Suppressor macrophage treated with lipopolysaccharide for 4 hours (primary cell): ENCODE data around the gene CLCN7.
A peak's percentile ranks its signal among the peaks of the same experiment; 100 is the strongest.

ENCODE experiments used
- DNase-seq: peaks from one replicate; pipeline ENCODE4 v3.0.0-alpha.2; 2020

CLCN7 gene

DNA sequence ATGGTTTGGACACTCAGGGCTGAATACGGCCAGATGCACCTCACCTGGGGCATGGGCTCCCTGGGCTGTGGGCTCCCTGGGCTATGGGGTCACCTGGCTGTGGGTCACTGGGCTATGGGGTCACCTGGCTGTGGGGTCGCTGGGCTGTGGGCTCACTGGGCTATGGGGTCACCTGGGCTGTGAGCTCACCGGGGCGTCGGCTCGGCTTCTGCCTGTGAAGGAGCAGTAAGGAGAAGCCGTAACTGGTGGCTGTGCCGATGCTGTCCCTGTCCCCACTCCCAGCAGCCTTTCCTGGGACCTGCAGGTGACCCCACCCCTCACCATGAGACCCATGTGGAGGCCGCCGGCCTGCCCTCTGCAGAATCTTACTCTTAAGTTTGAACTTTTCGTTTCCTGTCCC, 45.8 kb downstream of the CLCN7 start:
- DNase-seq, result no peak

DNA sequence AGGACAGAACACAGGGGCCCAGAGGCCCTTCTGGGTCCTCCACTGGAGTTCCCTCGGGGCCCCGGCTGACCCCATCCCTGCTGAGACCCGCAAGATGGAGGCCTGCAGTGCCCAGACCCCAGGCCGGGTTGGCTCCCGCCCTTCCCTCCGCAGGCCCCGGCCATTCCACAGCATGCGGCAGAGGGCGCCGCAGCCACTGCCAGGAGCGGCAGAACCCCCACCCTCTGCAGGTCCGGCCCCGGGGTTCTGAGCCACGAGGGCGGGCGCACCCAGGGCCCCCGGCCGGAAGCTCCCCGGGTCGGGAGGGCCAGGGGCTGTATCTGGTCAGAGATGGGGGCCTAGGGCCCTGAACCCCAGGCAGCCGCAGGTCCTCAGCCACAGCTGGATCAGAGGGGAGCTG, 46.3 kb downstream of the CLCN7 start:
- DNase-seq, result peak; percentile 53

GRCh38 chr16:1427473-1428461, 47.1 kb downstream of the CLCN7 start:
- DNase-seq, result no peak

DNA sequence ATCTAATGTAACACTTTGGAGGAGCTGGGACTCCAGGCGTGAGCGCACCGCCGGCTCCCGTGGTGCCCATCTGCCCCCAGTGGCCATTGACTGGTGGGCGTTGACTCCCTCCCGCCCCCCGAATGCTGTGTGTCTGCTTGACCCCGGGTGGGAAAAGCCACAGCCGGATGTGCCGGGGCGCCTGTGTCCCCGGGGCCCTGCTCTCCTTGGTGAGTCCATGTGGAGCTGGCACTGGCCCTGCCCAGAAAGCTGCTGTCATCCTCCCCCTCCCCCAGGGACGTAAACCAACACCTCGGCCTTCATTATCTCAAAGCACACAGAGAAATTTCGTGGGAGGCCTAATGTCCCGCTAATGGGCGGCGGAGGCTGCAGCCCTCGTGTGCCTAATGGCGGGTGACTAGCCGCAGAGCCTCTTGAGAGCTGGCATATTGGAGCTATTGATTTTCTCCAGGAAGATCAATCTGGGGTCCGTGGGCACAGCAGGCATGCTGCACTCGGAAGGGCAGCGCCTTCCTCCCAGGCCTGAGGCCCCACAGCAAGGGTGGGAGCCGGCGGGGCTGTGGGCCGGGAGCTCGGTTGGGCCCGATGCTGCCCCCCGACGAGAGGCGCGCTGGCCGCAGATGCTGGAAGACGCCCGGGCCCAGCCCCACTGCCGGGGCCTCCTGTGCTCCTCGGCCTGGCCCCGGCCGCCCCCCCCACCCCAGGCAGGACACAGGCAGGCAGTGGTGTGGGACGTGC, 47.9 kb downstream of the CLCN7 start:
- no peak for DNase-seq

DNA sequence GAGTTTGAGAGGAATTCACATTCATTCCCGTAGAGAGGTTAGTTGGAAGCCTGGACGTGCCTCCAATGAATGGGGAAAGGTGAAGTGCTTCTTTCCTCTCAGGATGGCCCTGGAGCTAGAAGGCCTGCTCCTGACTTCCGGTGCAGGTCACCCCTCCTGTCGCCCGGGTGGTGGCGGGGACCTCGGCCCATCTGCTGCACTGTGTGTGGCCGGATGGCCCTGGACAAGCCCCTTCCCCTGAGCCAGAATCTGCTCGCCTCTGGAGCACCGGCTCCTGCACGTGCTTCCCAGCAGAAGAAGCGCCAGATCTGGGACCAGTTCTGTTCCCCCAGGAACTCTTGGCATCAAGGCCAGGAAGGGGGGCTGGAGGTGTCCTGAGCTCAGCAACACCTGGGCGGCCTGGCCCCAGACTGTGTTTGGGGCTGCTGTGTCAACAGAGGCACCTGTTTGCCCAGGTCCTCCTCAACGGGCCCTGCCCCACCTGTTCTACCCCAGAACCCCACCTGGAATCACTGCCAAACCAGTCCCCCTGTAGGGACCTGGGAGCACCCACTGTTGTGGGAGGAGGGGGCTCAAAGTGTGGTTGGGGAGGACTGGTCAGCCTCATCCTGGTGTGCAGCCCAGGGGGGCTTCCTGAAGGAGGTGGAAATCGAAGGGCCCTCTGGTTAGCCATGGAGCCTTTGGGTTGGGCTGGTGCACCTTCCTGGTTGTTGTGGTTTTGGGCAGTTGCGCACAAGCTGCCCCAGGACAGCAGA, 49.0 kb downstream of the CLCN7 start:
- no peak for DNase-seq

DNA sequence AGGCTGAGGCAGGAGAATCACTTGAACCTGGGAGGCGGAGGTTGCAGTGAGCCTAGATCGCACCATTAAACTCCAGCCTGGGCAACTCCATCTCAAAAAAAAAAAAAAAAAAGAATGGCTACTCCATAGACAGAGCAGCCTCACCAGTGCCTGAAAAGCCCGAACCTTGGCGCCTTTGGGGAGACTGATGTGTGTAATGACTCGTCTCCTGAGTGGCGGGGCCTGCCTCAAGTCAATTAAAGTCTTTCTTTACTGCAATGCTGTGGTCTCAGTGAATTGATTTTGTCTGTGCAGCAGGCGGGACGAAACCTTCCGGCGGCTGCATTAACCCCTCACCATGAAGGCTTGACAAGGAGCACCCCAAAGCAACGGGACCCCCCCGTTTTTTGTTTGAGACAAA, 50.8 kb downstream of the CLCN7 start:
- no peak for DNase-seq

- no peak for DNase-seq
Observed at GRCh38 chr16:1422076-1422475, 52.8 kb downstream of the CLCN7 start.

DNA sequence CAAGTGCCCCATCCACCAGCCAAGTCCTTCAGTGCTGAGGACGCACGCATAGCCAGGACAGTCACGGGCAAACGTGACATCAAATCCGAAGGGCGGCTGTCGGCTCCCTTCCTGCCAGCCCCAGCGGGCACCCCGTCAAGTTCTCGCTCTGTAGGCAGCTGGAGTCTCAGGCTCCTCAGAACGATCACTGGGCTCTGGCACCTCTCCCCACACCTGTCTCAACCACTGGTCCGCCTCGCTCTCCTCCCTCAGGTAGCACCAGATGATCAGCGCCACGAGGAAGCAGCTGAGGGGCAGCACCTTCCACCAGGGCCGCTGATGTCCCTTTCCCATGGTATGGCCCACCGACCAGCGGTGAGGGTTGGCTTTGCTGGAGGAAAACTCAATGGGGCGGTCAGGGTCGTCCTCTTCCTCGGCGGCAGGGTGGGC, 54.7 kb downstream of the CLCN7 start:
- DNase-seq, result no peak

DNA sequence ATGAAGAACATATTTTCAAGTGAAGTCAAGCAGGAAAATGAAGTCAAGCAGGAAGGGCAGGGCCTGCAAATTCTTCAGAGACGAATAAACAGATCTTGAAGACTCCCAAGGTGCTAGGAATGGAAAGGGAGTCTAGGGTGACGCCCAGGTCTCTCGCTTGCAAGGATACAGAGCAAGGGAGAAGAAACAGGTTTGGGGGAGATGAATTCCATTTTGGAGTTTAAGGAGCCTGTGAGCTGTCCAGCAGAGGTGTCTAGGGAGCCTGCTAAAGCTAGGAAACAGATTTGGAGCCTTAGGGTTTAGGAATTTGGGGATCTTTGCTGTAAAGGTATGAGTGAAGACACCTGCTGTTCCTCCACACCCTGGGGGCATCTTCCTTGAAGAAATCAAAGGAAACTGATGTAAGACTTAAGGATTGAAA, 58.3 kb downstream of the CLCN7 start:
- no peak for DNase-seq

- peak; percentile 84 for DNase-seq
Observed at GRCh38 chr16:1414532-1415260, 60.1 kb downstream of the CLCN7 start, which contains the start of gene UNKL. Gene UNKL (minus strand): TSS chr16:1414704. CDS start chr16:1414691, 13 bp downstream.

DNA sequence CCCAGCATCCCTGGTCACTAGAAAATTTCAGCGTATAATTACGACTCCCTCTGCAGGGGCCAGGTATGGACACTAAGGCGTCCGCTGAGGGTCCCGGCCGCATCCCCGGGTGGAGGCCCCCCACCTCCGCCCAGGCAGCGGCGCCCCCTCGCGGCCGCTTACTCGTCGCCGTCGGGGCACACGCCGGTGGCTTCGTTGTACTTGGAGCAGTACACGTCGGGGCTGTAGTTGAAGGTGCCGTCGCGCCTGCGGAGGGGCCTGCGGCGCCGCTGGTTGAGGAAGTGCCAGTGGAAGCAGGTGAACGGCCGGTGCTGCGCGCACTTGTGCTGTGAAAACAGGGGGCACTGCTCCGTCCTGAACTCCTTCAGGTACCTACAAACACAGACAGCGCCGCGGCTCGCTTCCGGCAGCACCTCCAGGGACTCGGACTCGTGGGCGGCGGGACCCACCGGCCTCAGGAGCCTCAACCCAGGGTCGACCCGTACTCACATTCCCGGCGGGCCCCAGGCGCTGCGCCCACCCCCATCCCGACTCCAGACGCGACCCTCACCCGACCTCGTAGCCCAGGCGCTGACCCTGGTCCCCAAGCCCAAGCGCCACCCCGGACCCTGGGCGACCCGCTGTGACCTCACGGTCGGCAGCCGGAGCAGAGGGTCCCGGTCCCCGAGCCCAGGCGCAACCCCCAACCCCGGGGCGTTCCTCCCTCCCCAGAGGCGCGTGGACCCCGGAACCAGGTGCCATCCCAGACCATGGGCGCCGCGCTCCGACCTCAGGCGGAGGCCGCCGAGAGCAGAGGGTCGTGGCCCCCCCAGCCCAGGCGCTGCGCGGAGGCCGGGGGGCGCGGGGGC, 60.9 kb downstream of the CLCN7 start:
- peak; percentile 64 for DNase-seq

- no peak for DNase-seq
Observed at GRCh38 chr16:1412847-1413246, 62.0 kb downstream of the CLCN7 start.

- DNase-seq, result peak; percentile 95
Observed at GRCh38 chr16:1408171-1408837, 66.5 kb downstream of the CLCN7 start.

- DNase-seq, result no peak
Observed at GRCh38 chr16:1407753-1408152, 67.1 kb downstream of the CLCN7 start.

- no peak for DNase-seq
Observed at GRCh38 chr16:1403733-1404132, 71.1 kb downstream of the CLCN7 start.

- no peak for DNase-seq
Observed at GRCh38 chr16:1403036-1403435, 71.8 kb downstream of the CLCN7 start.

DNA sequence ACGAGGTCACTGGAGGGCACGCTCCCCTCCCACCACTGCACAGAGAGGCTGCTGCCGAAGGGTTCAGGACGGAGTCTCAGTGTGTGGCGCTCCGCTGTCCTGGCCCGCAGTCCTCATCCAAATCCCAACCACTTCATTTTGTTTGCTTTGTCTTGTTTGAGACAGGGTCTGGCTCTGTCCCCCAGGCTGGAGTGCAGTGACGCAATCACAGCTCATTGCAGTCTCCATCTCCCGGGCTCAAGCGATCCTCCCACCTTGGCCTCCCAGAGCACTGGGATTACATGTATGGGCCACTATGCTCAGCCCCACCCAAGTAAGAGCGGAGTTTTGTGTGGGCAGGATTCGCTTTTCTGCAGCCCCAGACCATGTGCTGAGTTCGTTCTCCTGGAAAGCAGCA, 73.1 kb downstream of the CLCN7 start:
- no peak for DNase-seq

DNA sequence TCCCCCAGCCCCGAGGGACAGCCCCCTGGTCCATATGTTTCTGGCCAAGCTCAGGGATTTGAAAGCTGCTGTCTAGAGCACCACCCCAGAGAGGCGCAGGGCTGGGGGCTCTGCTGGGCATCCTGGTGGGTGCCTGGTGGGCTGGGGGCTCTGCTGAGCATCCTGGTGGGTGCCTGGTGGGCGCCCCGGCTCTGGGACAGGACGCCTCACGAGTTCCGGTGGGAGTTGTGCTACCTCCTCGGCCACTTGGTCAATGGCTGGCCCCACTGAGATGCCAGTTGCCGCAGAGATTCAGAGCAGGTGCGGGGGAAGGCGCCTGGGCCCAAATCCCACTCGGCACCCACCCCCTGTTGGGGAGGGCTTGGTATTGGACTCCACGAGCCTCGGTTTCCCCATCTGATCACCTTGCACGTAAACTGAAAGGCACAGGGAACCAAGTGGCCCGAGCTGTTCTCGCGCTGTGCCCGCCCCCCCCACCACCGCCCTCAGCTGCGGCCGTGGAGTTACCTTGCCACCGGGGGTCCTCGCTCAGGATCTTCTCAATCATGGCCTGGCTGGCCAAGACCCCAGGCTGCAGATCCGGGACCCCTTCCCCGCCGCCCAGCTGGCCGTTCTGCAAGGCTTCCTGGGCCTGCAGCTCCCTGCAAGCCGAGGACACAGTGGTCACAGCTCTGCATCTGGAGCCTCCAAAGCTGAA, 73.6 kb downstream of the CLCN7 start:
- DNase-seq, result no peak

- DNase-seq, result no peak
Observed at GRCh38 chr16:1398826-1399581, 75.8 kb downstream of the CLCN7 start.
